SK-N-SH (cell line): ENCODE data around the gene ASB5.

ENCODE experiments used
- CTCF ChIP-seq: fragments of 200-600 bp; sonication (generic); IDR thresholded peaks from 2 replicates; pipeline ENCODE4 v1.6.1; 2017; ENCODE audit warnings: antibody characterized with exemption, mild to moderate bottlenecking, moderate library complexity
- EP300 ChIP-seq, 2 experiments: IDR thresholded peaks; 2 replicates each; pipeline versions ENCODE4 v1.4.0 to v1.6.1; 2012; ENCODE audit warnings: borderline replicate concordance in 1 of 2, low read depth in 1 of 2, low read length in 1 of 2
- JUND ChIP-seq: IDR thresholded peaks from 2 replicates; pipeline ENCODE4 v1.4.0; 2012
- MXI1 ChIP-seq: IDR thresholded peaks from 2 replicates; pipeline ENCODE4 v1.6.1; 2012; ENCODE audit warnings: mild to moderate bottlenecking, low read depth, low read length, improper control_type of control experiment
- NFIC ChIP-seq: IDR thresholded peaks from 2 replicates; pipeline ENCODE4 v1.4.0; 2012; ENCODE audit warnings: borderline replicate concordance
- RAD21 ChIP-seq: IDR thresholded peaks from 2 replicates; pipeline ENCODE4 v1.6.1; 2012; ENCODE audit warnings: mild to moderate bottlenecking, low read length
- TAF1 ChIP-seq: IDR thresholded peaks from 2 replicates; pipeline ENCODE4 v1.6.1; 2012; ENCODE audit warnings: low read depth, mild to moderate bottlenecking, low read length, moderate library complexity, borderline replicate concordance
- USF2 ChIP-seq: fragments of 150-350 bp; IDR thresholded peaks from 2 replicates; pipeline ENCODE4 v1.6.1; 2017; ENCODE audit warnings: antibody characterized with exemption, low read length, low read depth, borderline replicate concordance

- TF ChIP-seq CTCF = no peak
- TF ChIP-seq TAF1 = no peak
- TF ChIP-seq RAD21 = no peak
- TF ChIP-seq MXI1 = no peak
- TF ChIP-seq USF2 = no peak
- TF ChIP-seq JUND = no peak
- TF ChIP-seq EP300 (IDR thresholded peaks at IDR 0.05; ENCODE audit: borderline replicate concordance in 1 of 2, low read depth in 1 of 2, low read length in 1 of 2) = no peak
- no peak for TF ChIP-seq NFIC
Measured at GRCh38 chr4:176268963-176269362, at the start of gene ASB5.
